CD4-positive, alpha-beta T cell (primary cell): Measurements from ENCODE around the gene GFOD1. TPM values are rescaled to one million over a fixed set of nuclear protein-coding genes. Genes with fewer than 3 reads are reported as not detected.

ENCODE experiments used
- ATAC-seq: fragments of 200-7000 bp; cut with Tn5 transposase; one replicate; pipeline ENCODE4 v1.10.0; 2022; ENCODE audit warnings: mild to moderate bottlenecking; ENCODE audit not compliant: poor library complexity
- CTCF ChIA-PET: fragments of 350-600 bp; sonication (Branson Sonifier 250); formaldehyde crosslinking; loops from one replicate; lab custom pipeline; 2021; ENCODE audit warnings: antibody characterized with exemption, inconsistent platforms; lab: Charles Lee
- POLR2A ChIA-PET: fragments of 350-600 bp; sonication (Branson Sonifier 250); formaldehyde crosslinking; loops from one replicate; lab custom pipeline; 2021; ENCODE audit warnings: antibody characterized with exemption, inconsistent platforms; lab: Charles Lee
- DNase-seq, 14 experiments: peaks; one replicate each; pipeline ENCODE4 v3.0.0-alpha.2; 2013 to 2020; ENCODE audit warnings: mixed read lengths in 2 of 14
- H3K27ac ChIP-seq, 2 donors: one replicate each; pipeline versions ENCODE4 v1.5.1 to v1.7.0; 2013; ENCODE audit warnings: low read length in 2 of 2, low read depth in 1 of 2, mild to moderate bottlenecking in 1 of 2
- H3K27me3 ChIP-seq, 2 experiments: 1 replicate in 1 of 2; 2 replicates in 1 of 2; pipeline versions ENCODE4 v1.6.1 to v1.7.0; 2013; ENCODE audit warnings: low read length in 2 of 2, control low read depth in 1 of 2, mild to moderate bottlenecking in 1 of 2, moderate library complexity in 1 of 2; ENCODE audit not compliant: insufficient read depth in 2 of 2, control insufficient read depth in 1 of 2
- H3K36me3 ChIP-seq: one replicate; pipeline ENCODE4 v1.6.1; 2013; ENCODE audit warnings: low read length, control low read depth; ENCODE audit not compliant: insufficient read depth
- H3K4me1 ChIP-seq: one replicate; pipeline ENCODE4 v1.6.1; 2013; ENCODE audit warnings: low read length, control low read depth; ENCODE audit not compliant: insufficient read depth
- H3K4me3 ChIP-seq: one replicate; pipeline ENCODE4 v1.5.1; 2013; ENCODE audit warnings: mild to moderate bottlenecking, low read length, moderate library complexity
- H3K9me3 ChIP-seq, 2 experiments: 1 replicate in 1 of 2; 2 replicates in 1 of 2; pipeline versions ENCODE4 v1.6.1 to v1.7.0; 2013; ENCODE audit warnings: low read length in 2 of 2, mild to moderate bottlenecking in 2 of 2, control low read depth in 1 of 2, moderate library complexity in 1 of 2; ENCODE audit not compliant: control insufficient read depth in 1 of 2, insufficient read depth in 1 of 2
- H3K27ac Mint-ChIP-seq: one replicate; pipeline ENCODE4 v1.8.0; 2020; ENCODE audit warnings: mixed read lengths
- H3K27me3 Mint-ChIP-seq: one replicate; pipeline ENCODE4 v1.8.0; 2021; ENCODE audit warnings: mixed read lengths
- H3K36me3 Mint-ChIP-seq: one replicate; pipeline ENCODE4 v1.8.0; 2021; ENCODE audit warnings: low read depth, mixed read lengths
- H3K4me1 Mint-ChIP-seq: one replicate; pipeline ENCODE4 v1.8.0; 2021; ENCODE audit warnings: low read depth, mixed read lengths
- H3K4me3 Mint-ChIP-seq: one replicate; pipeline ENCODE4 v1.8.0; 2020; ENCODE audit warnings: mild to moderate bottlenecking, mixed read lengths
- H3K9me3 Mint-ChIP-seq: one replicate; pipeline ENCODE4 v1.8.0; 2020; ENCODE audit warnings: mixed read lengths
- CTCF ChIP-seq: fragments of 200-600 bp; IDR thresholded peaks from one replicate; pipeline ENCODE4 v1.8.0; 2022; ENCODE audit warnings: antibody characterized with exemption, mild to moderate bottlenecking
- intact Hi-C, 2 experiments: fragments of 100-400 bp; cut with DNase I in 1 of 2; cut with micrococcal nuclease in 1 of 2; formaldehyde crosslinking; loops; one replicate each; pipeline versions ENCODE4 v1.15.1 to v1.9.0; 2023 to 2025; cut with DNase I, micrococcal nuclease
- total RNA-seq, 174 experiments: library from RNA in 2 of 174; stranded (reverse) in 2 of 174; gene quantifications; one replicate each; pipeline ENCODE4 v1.2.3 and lab custom pipeline; 2021 to 2026

Gene GFOD1
- total RNA-seq, 2 experiments from 2014 or later = 1.3 to 2.0 TPM

- H3K27me3 Mint-ChIP-seq = peaks cover 17% of the 10 kb centered on the region
- Histone ChIP-seq H3K27me3 (peaks cover 0 to 5% of the 10 kb centered on the region in 2 experiments), H3K36me3 (no peaks in the 10 kb centered on the region), H3K27ac (no peak overlapping the region), H3K4me1 (peaks cover 25% of the 10 kb centered on the region), H3K4me3 (peak overlapping the region; percentile 67), H3K9me3 (no peaks in the 10 kb centered on the region)
- H3K4me3 Mint-ChIP-seq = peak overlapping the region; percentile 84
- no peak overlapping the region for H3K27ac Mint-ChIP-seq
- DNase-seq = no peak
- H3K4me1 Mint-ChIP-seq = peaks cover 29% of the 10 kb centered on the region
- no peaks in the 10 kb centered on the region for H3K36me3 Mint-ChIP-seq
- ChIA-PET POLR2A (interaction anchor here (1.3 kb wide), 1 partner anchor 89 kb away, joined by 7 read pairs; the partner anchor contains the start of gene SIRT5), CTCF (interaction anchor here (1.4 kb wide), 1 partner anchor 89 kb away, joined by 3 read pairs; the partner anchor contains the start of gene SIRT5)
- no peak for ATAC-seq
- intact Hi-C loops = loop anchor here (5.0 kb wide), 3 partner anchors 148 to 632 kb away; partner anchors contain the start of gene CD83 (in 1 of the 2)
- no peaks in the 10 kb centered on the region for H3K9me3 Mint-ChIP-seq
- TF ChIP-seq CTCF = no peak
Observed at GRCh38 chr6:13485303-13485702, 2.1 kb downstream of the GFOD1 start.

DNA sequence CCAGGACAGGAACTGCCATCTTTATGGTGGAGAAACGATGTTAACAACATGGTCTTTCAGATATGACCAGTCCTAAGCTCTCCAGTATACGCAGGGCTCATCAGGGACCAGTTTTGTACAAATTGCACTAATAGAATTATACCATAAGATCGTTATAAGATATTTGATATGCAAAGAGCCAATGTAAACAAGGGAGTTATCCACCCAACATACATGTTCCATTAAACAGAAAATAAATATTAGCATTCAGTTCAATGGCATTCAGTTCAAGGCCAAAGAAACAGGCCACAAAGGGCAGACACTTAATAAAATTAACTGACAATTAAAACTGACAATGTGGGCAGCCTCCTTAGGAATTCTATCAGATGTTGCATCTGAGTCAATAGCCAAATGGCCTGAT is 2.6 kb downstream of the GFOD1 start:
- no peak overlapping the region for H3K27ac Mint-ChIP-seq
- TF ChIP-seq CTCF = no peak
- Histone ChIP-seq H3K27me3 (peaks cover 0 to 5% of the 10 kb centered on the region in 2 experiments), H3K9me3 (no peaks in the 10 kb centered on the region), H3K4me3 (no peak overlapping the region), H3K4me1 (peaks cover 25% of the 10 kb centered on the region), H3K27ac (no peak overlapping the region), H3K36me3 (no peaks in the 10 kb centered on the region)
- no peak for DNase-seq
- ChIA-PET CTCF (interaction anchor here (1.4 kb wide), 1 partner anchor 90 kb away, joined by 3 read pairs; the partner anchor contains the start of gene SIRT5), POLR2A (no interaction called here)
- H3K27me3 Mint-ChIP-seq = peaks cover 17% of the 10 kb centered on the region
- H3K9me3 Mint-ChIP-seq = no peaks in the 10 kb centered on the region
- intact Hi-C loops = loop anchor here (5.0 kb wide), 3 partner anchors 148 to 632 kb away; partner anchors contain the start of gene CD83 (in 1 of the 2)
- no peak for ATAC-seq
- peaks cover 29% of the 10 kb centered on the region for H3K4me1 Mint-ChIP-seq
- H3K4me3 Mint-ChIP-seq = peak overlapping the region; percentile 84
- H3K36me3 Mint-ChIP-seq = no peaks in the 10 kb centered on the region

GRCh38 chr6:13484138-13484708 is 3.2 kb downstream of the GFOD1 start:
- no peak for ATAC-seq
- no peak for DNase-seq
- Mint-ChIP-seq H3K36me3 (no peaks in the 10 kb centered on the region), H3K4me3 (peak overlapping the region; percentile 84), H3K9me3 (no peaks in the 10 kb centered on the region), H3K27me3 (peaks cover 17% of the 10 kb centered on the region), H3K27ac (no peak overlapping the region), H3K4me1 (peaks cover 29% of the 10 kb centered on the region)
- Histone ChIP-seq H3K36me3 (no peaks in the 10 kb centered on the region), H3K9me3 (no peaks in the 10 kb centered on the region), H3K4me1 (peaks cover 25% of the 10 kb centered on the region), H3K4me3 (no peak overlapping the region), H3K27me3 (peaks cover 0 to 5% of the 10 kb centered on the region in 2 experiments), H3K27ac (no peak overlapping the region)
- no peak for TF ChIP-seq CTCF
- intact Hi-C loops = no loop called here
- POLR2A ChIA-PET = no interaction called here
- CTCF ChIA-PET = no interaction called here
